AG10803 (cell line): ENCODE results near the gene PPM1A.
"Not testable (repeated sequence)": the region's sequence is repeated elsewhere in the genome, so short reads cannot be mapped to it uniquely, and the experiment has no call there.

Experiments
- DNase-seq: peaks from one replicate; pipeline ENCODE4 v3.0.0; 2010; ENCODE audit warnings: low read depth
- H3K4me3 ChIP-seq: 2 replicates; pipeline ENCODE4 v1.5.1; 2011; ENCODE audit warnings: mild to moderate bottlenecking, low read length, control low read depth
- CTCF ChIP-seq: conservative IDR thresholded peaks from 2 replicates; pipeline ENCODE4 v1.5.1; 2011; ENCODE audit warnings: mild to moderate bottlenecking, low read length, control low read depth, inconsistent platforms

The PPM1A gene

GRCh38 chr14:60315196-60315990 lies 66.4 kb downstream of the PPM1A start:
- DNase-seq: no peak
- no peak for TF ChIP-seq CTCF
- H3K4me3 ChIP-seq: no peak overlapping the region

GRCh38 chr14:60317609-60318008 lies 68.6 kb downstream of the PPM1A start:
- no peak overlapping the region for H3K4me3 ChIP-seq
- TF ChIP-seq CTCF: no peak
- no peak for DNase-seq

GRCh38 chr14:60320860-60321259 lies 71.8 kb downstream of the PPM1A start:
- DNase-seq: not testable (repeated sequence)

GRCh38 chr14:60323199-60323896 lies 74.3 kb downstream of the PPM1A start:
- TF ChIP-seq CTCF: no peak
- DNase-seq: no peak
- no peak overlapping the region for H3K4me3 ChIP-seq

More at GRCh38 chr14:60320860-60321259, 71.8 kb downstream of the PPM1A start:
- H3K4me3 ChIP-seq: not testable (repeated sequence)

- no peak for TF ChIP-seq CTCF
- DNase-seq: no peak
Observed at GRCh38 chr14:60324837-60325236, 75.8 kb downstream of the PPM1A start.

GRCh38 chr14:60326274-60326673 lies 77.3 kb downstream of the PPM1A start:
- H3K4me3 ChIP-seq: no peak overlapping the region
- DNase-seq: no peak
- no peak for TF ChIP-seq CTCF

More at GRCh38 chr14:60324837-60325236, 75.8 kb downstream of the PPM1A start:
- no peak overlapping the region for H3K4me3 ChIP-seq

- peak; percentile 4 for DNase-seq
- no peak overlapping the region for H3K4me3 ChIP-seq
Observed at GRCh38 chr14:60327447-60328331, 78.7 kb downstream of the PPM1A start.

More at GRCh38 chr14:60327447-60328331, 78.7 kb downstream of the PPM1A start:
- TF ChIP-seq CTCF: no peak
